ACC112 (cell line): ENCODE measurements around the gene TNRC6B.

Experiments used
- H2AFZ ChIP-seq: fragments of 200-600 bp; sonication (generic); one replicate; pipeline ENCODE4 v1.6.0; 2017; ENCODE audit warnings: antibody characterized with exemption, low read length; ENCODE audit not compliant: unreplicated experiment
- H3K27ac ChIP-seq: fragments of 200-600 bp; sonication (generic); 2 replicates; pipeline ENCODE4 v1.5.1; 2014; ENCODE audit warnings: low read depth, mild to moderate bottlenecking, antibody characterized with exemption, low read length, moderate library complexity
- H3K27me3 ChIP-seq: fragments of 200-600 bp; sonication (generic); 2 replicates; pipeline ENCODE4 v1.6.1; 2014; ENCODE audit warnings: mild to moderate bottlenecking, antibody characterized with exemption, low read length, moderate library complexity, mixed read lengths; ENCODE audit not compliant: insufficient read depth
- H3K36me3 ChIP-seq: fragments of 200-600 bp; sonication (generic); 2 replicates; pipeline ENCODE4 v1.6.1; 2016; ENCODE audit warnings: mild to moderate bottlenecking, antibody characterized with exemption, low read length, moderate library complexity, mixed read lengths; ENCODE audit not compliant: insufficient read depth
- H3K4me1 ChIP-seq: fragments of 200-600 bp; sonication (generic); one replicate; pipeline ENCODE4 v1.6.1; 2016; ENCODE audit warnings: low read length, mixed read lengths; ENCODE audit not compliant: insufficient read depth, unreplicated experiment, control insufficient read depth
- H3K4me3 ChIP-seq: fragments of 200-600 bp; sonication (generic); 2 replicates; pipeline ENCODE4 v1.5.1; 2014; ENCODE audit warnings: mild to moderate bottlenecking, low read depth, low read length
- H3K79me2 ChIP-seq: fragments of 200-600 bp; sonication (generic); one replicate; pipeline ENCODE4 v1.6.0; 2016; ENCODE audit warnings: low read length; ENCODE audit not compliant: control insufficient read depth, unreplicated experiment, insufficient read depth

Gene TNRC6B

GRCh38 chr22:40199223-40199622 is 21.5 kb downstream of the TNRC6B start:
- peaks cover 76% of the 10 kb centered on the region for H3K79me2 ChIP-seq
- no peak overlapping the region for H3K4me3 ChIP-seq
- no peak overlapping the region for H3K27ac ChIP-seq
- no peak overlapping the region for H2AFZ ChIP-seq
- H3K27me3 ChIP-seq = no peaks in the 10 kb centered on the region
- H3K36me3 ChIP-seq = no peaks in the 10 kb centered on the region
- peaks cover 27% of the 10 kb centered on the region for H3K4me1 ChIP-seq

GRCh38 chr22:40199852-40200251 is 22.1 kb downstream of the TNRC6B start:
- peaks cover 76% of the 10 kb centered on the region for H3K79me2 ChIP-seq
- no peaks in the 10 kb centered on the region for H3K27me3 ChIP-seq
- no peak overlapping the region for H3K27ac ChIP-seq
- H3K4me3 ChIP-seq = no peak overlapping the region
- no peaks in the 10 kb centered on the region for H3K36me3 ChIP-seq
- peaks cover 33% of the 10 kb centered on the region for H3K4me1 ChIP-seq
- no peak overlapping the region for H2AFZ ChIP-seq

- Histone ChIP-seq H2AFZ (no peak overlapping the region), H3K79me2 (peaks cover 76% of the 10 kb centered on the region), H3K27me3 (no peaks in the 10 kb centered on the region), H3K36me3 (no peaks in the 10 kb centered on the region), H3K27ac (no peak overlapping the region), H3K4me1 (peaks cover 34% of the 10 kb centered on the region), H3K4me3 (no peak overlapping the region)
These were observed 23.2 kb downstream of the TNRC6B start for GRCh38 chr22:40200795-40201530.

GRCh38 chr22:40202225-40202944 is 24.7 kb downstream of the TNRC6B start:
- H3K27me3 ChIP-seq = no peaks in the 10 kb centered on the region
- H3K4me3 ChIP-seq = no peak overlapping the region
- no peak overlapping the region for H3K27ac ChIP-seq
- peaks cover 71% of the 10 kb centered on the region for H3K79me2 ChIP-seq
- H3K4me1 ChIP-seq = peaks cover 23% of the 10 kb centered on the region
- no peak overlapping the region for H2AFZ ChIP-seq
- H3K36me3 ChIP-seq = no peaks in the 10 kb centered on the region

- Histone ChIP-seq H3K27ac (peak overlapping the region; percentile 56), H2AFZ (no peak overlapping the region), H3K79me2 (peaks cover 65% of the 10 kb centered on the region), H3K27me3 (no peaks in the 10 kb centered on the region), H3K36me3 (no peaks in the 10 kb centered on the region), H3K4me3 (peak overlapping the region; percentile 4), H3K4me1 (peaks cover 23% of the 10 kb centered on the region)
These were observed 25.8 kb downstream of the TNRC6B start for GRCh38 chr22:40203572-40203971.

- H3K4me3 ChIP-seq = peak overlapping the region; percentile 4; the same call in 1 of the 2 replicates
- H3K27me3 ChIP-seq = no peaks in the 10 kb centered on the region
- H3K79me2 ChIP-seq = peaks cover 58% of the 10 kb centered on the region
- no peak overlapping the region for H2AFZ ChIP-seq
- H3K27ac ChIP-seq = peak overlapping the region; percentile 56
- H3K36me3 ChIP-seq = no peaks in the 10 kb centered on the region
- peaks cover 23% of the 10 kb centered on the region for H3K4me1 ChIP-seq
These were observed 26.8 kb downstream of the TNRC6B start for GRCh38 chr22:40204321-40205116.

- Histone ChIP-seq H2AFZ (no peak overlapping the region), H3K79me2 (peaks cover 53% of the 10 kb centered on the region), H3K4me3 (no peak overlapping the region), H3K27ac (no peak overlapping the region), H3K4me1 (peaks cover 23% of the 10 kb centered on the region), H3K36me3 (no peaks in the 10 kb centered on the region), H3K27me3 (no peaks in the 10 kb centered on the region)
These were observed 28.8 kb downstream of the TNRC6B start for GRCh38 chr22:40206561-40206960.

GRCh38 chr22:40210818-40211217 is 33.1 kb downstream of the TNRC6B start:
- H3K36me3 ChIP-seq = no peaks in the 10 kb centered on the region
- no peak overlapping the region for H2AFZ ChIP-seq
- H3K27me3 ChIP-seq = no peaks in the 10 kb centered on the region
- H3K4me3 ChIP-seq = no peak overlapping the region
- H3K27ac ChIP-seq = no peak overlapping the region
- peaks cover 32% of the 10 kb centered on the region for H3K79me2 ChIP-seq
- H3K4me1 ChIP-seq = peaks cover 4% of the 10 kb centered on the region

GRCh38 chr22:40211476-40212054 is 33.8 kb downstream of the TNRC6B start:
- Histone ChIP-seq H3K79me2 (peaks cover 31% of the 10 kb centered on the region), H2AFZ (no peak overlapping the region), H3K4me1 (peaks cover 4% of the 10 kb centered on the region), H3K4me3 (no peak overlapping the region), H3K27ac (no peak overlapping the region), H3K36me3 (no peaks in the 10 kb centered on the region), H3K27me3 (no peaks in the 10 kb centered on the region)

- Histone ChIP-seq H3K27ac (no peak overlapping the region), H3K4me3 (no peak overlapping the region), H3K4me1 (peaks cover 4% of the 10 kb centered on the region), H3K27me3 (no peaks in the 10 kb centered on the region), H2AFZ (no peak overlapping the region), H3K36me3 (no peaks in the 10 kb centered on the region), H3K79me2 (peaks cover 29% of the 10 kb centered on the region)
These were observed 34.4 kb downstream of the TNRC6B start for GRCh38 chr22:40212121-40212520.
